GM12892 (cell line): ENCODE data around the gene PTRH2.
"Not testable (repeated sequence)": the region's sequence is repeated elsewhere in the genome, so short reads cannot be mapped to it uniquely, and the experiment has no call there.

Source experiments
- DNase-seq: peaks from one replicate; pipeline ENCODE4 v3.0.0; 2011; ENCODE audit not compliant: insufficient read length
- FAIRE-seq: peaks from 2 replicates; lab custom pipeline; 2011; peaks lifted over from hg19 to GRCh38; lab: Jason Lieb, UNC
- POLR2A ChIP-seq: IDR thresholded peaks from 2 replicates; pipeline ENCODE4 v1.6.1; 2011; ENCODE audit warnings: low read depth, low read length, control low read depth
- POLR2AphosphoS5 ChIP-seq: IDR thresholded peaks from 2 replicates; pipeline ENCODE4 v1.6.1; 2011; ENCODE audit warnings: low read depth, low read length, control low read depth
- TAF1 ChIP-seq: IDR thresholded peaks from 2 replicates; pipeline ENCODE4 v1.6.1; 2011; ENCODE audit warnings: low read depth, mild to moderate bottlenecking, control low read depth, low read length, borderline replicate concordance

PTRH2 gene

DNA sequence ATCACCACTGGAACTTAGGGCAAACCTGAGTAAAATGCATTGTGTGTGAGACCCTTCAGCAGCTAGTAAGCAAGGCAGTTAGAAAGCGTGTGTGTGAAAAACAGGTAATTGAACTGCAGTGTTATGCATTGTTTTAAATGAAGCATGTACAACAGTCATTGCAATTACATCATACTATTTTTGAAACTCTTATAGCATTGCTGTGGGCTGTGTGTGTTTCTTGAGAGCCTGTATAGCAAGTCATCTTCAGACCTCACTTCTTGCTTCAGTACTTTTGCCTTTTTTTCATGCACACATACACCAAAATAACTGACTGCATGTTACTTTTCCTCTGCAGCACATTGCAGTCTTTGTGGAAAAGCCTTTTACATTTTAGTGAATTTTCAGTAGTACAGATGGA is 19.2 kb downstream of the PTRH2 start:
- TF ChIP-seq POLR2AphosphoS5: no peak
- TF ChIP-seq POLR2A: no peak
- DNase-seq: no peak
- FAIRE-seq: no peak

DNA sequence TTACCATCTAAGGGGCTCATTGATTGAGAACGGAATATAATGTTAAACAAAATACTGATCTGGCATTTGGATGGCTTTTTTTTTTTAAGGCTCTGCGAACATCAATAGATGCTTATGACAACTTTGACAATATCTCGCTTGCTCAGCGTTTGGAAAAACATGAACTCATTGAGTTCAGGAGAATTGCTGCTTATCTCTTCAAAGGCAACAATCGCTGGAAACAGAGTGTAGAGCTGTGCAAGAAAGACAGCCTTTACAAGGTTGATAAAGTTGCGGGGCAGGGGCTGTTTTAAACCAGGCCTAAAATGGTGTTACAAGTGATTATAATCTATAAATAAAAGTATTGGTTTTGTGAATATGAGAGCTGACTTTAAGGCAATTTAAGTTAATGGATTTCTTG is 22.3 kb downstream of the PTRH2 start:
- TF ChIP-seq TAF1 (no peak), POLR2AphosphoS5 (no peak), POLR2A (no peak)
- FAIRE-seq: no peak
- no peak for DNase-seq

DNA sequence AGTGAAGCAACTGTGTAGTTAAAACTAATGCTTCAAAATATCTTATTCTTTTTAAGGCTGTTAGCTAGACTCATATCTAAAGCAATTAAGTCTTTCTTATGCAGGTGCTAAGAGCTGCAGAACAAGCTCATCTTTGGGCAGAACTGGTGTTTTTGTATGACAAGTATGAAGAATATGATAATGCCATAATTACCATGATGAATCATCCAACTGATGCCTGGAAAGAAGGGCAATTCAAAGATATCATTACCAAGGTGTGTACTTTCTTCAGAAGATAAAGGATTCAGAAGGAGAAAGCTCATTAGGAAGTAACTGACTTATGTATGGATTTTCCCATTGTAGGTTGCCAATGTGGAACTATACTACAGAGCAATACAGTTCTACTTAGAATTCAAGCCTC is 23.9 kb downstream of the PTRH2 start:
- FAIRE-seq (no peak), DNase-seq (no peak)
- TF ChIP-seq POLR2A (no peak), POLR2AphosphoS5 (no peak), TAF1 (no peak)

DNA sequence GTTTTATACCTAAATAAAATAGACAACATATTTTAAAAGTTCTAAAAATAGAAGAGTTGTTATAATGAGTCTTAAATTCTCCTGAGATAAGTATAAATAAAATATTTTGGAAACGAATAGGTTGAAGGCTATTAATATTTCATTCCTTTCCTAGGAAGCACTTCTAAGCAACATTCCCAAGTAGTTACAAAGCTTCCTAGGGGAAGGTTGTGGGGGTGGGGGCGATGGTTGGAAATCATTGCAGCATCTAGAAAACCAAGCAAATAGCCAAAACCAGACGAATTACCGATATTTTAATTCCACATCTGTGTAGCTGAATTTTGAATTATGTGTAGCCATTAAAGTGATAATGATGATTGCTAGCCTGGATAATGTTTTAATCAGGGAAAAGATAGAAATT is 26.9 kb downstream of the PTRH2 start:
- DNase-seq (no peak), FAIRE-seq (no peak)

DNA sequence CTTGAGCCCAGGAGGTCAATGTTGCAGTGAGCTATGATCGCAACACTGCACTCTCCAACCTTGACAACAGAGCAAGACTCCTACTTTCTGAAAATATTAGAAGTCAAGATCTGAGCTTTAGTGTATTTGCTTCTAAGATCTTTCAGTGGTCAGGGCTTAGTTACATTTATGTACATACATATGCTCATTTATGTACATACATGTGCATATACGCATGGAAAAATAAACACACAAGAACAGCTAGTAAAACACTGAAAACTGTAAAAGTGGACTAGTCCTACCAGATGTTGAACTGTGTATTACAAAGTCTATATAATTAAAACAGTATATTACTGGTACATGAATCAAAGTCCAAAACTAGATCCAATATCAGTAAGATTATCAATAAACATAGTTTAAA is 28.3 kb downstream of the PTRH2 start:
- TF ChIP-seq TAF1 (no peak), POLR2A (no peak), POLR2AphosphoS5 (no peak)
- DNase-seq (no peak), FAIRE-seq (no peak)

More for the DNA sequence above, 26.9 kb downstream of the PTRH2 start:
- TF ChIP-seq POLR2AphosphoS5: no peak

DNA sequence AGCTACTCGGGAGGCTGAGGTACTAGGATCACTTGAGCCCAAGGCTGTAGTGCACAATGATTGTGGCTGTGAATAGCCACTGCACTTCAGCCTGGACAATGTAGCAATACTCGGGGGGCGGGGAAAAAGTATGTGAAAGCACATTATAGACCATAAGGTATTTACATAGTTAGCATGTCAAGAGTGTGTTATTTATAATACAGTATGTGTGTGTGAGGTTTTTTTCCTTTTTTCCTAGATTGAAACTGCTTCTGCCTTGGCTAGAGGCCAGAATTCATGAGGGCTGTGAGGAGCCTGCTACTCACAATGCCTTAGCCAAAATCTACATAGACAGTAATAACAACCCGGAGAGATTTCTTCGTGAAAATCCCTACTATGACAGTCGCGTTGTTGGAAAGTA is 30.5 kb downstream of the PTRH2 start:
- FAIRE-seq: no peak
- no peak for DNase-seq
- TF ChIP-seq POLR2AphosphoS5: no peak

DNA sequence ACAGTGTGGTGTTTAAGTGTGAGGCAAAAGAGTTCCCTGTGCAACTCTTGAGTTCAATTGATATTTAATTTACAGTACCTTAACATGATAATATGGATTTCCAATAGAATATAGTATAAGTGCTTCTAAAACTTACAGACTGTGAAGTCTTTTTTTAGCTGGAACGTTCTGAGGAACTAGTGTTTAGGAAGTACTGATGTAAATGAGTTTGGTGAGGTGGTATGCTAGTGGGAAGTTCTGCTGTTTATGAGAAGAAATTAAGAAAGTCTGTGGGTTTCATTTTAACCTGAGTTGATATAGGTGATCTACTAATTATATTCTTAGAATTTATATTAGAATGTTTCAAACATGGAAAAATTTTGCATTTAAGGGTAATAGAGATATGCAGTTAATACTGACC is 32.0 kb downstream of the PTRH2 start:
- FAIRE-seq (no peak), DNase-seq (no peak)
- TF ChIP-seq POLR2A (no peak), TAF1 (no peak), POLR2AphosphoS5 (no peak)

DNA sequence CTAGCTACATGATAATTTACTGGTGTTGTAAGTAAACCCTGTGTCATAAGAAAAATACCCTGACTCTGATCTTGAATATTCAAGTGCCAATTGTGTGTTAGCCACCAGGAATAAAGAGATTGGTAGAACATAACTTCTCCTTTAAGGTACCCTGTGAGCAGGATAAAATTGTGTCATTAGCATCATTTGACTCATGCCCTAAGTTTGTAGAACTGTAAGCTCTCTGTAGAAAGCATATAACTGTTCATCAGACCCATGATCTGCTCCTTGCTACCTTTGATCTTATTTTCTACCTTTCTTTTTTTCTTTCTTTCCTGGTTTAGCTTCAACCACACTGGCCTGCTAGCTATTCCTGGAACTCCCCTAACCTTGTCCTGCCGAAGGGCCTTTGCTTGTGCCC is 35.8 kb downstream of the PTRH2 start:
- DNase-seq (no peak), FAIRE-seq (peak; percentile 51)
- no peak for TF ChIP-seq POLR2A

DNA sequence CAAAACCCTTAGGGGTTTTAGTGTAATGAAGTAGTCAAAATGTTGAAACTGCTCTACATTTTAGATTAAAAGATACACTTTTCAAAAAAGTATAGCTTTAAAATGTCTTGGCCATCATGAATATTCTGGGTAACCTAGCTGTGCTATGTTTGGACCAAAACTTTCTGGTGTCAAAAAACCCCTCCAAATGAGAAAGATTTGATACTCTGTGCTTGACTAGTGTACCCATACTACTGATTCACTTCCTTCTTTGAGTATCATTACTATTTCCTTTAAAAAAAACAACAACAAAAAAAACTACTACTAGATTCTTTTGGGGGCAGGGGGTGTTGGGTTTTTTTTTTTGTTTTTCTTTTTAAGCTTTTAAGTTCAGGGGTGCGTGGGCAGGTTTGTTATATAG is 37.3 kb downstream of the PTRH2 start:
- DNase-seq (no peak), FAIRE-seq (peak; percentile 36)
- TF ChIP-seq POLR2A (no peak), POLR2AphosphoS5 (no peak), TAF1 (no peak)

DNA sequence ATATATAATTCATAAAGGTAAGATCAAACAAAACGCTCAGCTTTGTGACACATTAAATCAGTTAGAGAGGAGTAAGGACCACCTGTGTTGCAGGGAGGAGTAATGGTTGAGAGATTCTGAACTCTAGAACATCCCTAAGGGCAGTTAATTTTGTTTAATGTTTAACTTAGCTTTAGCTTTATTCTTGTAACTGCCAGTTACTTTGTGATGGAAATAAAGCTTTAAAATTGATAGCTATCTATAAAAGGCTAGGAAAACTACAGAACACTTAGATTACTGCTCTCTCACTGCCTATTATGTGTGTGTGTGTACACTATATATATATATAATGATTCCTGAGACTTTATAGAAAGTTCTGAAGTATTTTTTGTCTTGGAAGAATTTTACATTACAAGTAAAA is 37.8 kb downstream of the PTRH2 start:
- TF ChIP-seq POLR2AphosphoS5: no peak
- no peak for TF ChIP-seq TAF1
- TF ChIP-seq POLR2A: no peak
- no peak for DNase-seq
- no peak for FAIRE-seq

DNA sequence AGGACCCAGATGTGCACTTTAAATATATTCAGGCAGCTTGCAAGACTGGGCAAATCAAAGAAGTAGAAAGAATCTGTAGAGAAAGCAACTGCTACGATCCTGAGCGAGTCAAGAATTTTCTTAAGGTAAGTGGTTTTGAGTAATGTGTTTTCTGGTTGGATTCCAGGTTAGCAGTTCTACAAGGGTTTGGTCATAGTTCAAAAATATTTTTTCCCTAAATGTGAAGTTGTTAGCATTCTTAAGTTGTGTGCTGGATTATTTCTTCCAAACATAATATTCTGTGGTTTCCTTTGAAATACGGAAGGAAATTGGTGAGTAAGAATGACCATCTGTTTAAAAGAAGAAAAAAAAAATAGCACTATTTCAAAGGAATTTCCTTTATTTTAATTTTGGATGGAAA is 38.4 kb downstream of the PTRH2 start:
- TF ChIP-seq TAF1 (no peak), POLR2A (no peak), POLR2AphosphoS5 (no peak)
- FAIRE-seq (no peak), DNase-seq (no peak)

DNA sequence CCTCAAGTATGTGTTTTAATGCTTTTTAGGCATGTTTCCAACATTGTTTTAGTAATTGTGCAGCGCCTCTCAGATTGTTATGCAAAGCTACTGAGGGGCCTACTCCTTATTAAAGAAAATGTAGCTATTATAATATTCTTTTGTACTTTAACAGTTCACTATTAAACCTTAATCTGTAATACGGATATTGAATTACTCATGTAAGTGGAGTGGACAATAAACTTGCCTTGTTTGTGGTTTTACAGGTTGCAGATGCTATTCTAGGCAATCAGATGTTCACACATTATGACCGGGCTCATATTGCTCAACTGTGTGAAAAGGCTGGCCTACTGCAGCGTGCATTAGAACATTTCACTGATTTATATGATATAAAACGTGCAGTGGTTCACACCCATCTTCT is 41.0 kb downstream of the PTRH2 start:
- no peak for TF ChIP-seq POLR2A
- no peak for TF ChIP-seq POLR2AphosphoS5
- no peak for TF ChIP-seq TAF1
- no peak for FAIRE-seq

DNA sequence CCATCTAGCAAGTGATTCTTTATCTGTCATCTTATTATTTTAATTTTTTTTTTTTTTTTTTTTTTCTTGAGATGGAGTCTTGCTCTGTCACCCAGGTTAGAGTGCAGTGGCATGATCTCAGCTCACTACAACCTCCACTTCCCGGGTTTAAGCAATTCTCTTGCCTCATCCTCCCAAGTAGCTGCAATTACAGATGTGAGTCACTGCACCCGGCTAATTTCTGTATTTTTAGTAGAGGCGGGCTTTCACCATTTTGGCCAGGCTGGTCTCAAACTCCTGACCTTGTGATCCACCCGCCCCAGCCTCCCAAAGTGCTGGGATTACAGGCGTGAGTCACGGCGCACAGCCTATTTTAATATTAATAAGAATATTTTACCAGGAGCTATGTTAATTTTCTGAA is 50.6 kb downstream of the PTRH2 start:
- not testable (repeated sequence) for FAIRE-seq, DNase-seq

More for the DNA sequence above, 41.0 kb downstream of the PTRH2 start:
- DNase-seq: no peak
